Mesendoderm (in vitro differentiated cells): ENCODE data around the gene PPP2R2C.
A peak's percentile ranks its signal among the peaks of the same experiment; 100 is the strongest.

Source experiments
- DNase-seq: peaks from one replicate; pipeline ENCODE4 v3.0.0; 2013
- H2AK5ac ChIP-seq: 2 replicates; pipeline ENCODE4 v1.6.1; 2013; ENCODE audit warnings: low read length, inconsistent platforms
- H2BK120ac ChIP-seq: 2 replicates; pipeline ENCODE4 v1.6.1; 2013; ENCODE audit warnings: low read depth, mild to moderate bottlenecking, low read length, moderate library complexity, mixed read lengths
- H2BK15ac ChIP-seq: replicated peaks from 2 replicates; pipeline ENCODE4 v1.6.1; 2013; ENCODE audit warnings: low read depth, mild to moderate bottlenecking, moderate library complexity
- H2BK5ac ChIP-seq: 2 replicates; pipeline ENCODE4 v1.6.1; 2013; ENCODE audit warnings: low read length, inconsistent platforms
- H3K18ac ChIP-seq: 2 replicates; pipeline ENCODE4 v1.6.1; 2013; ENCODE audit warnings: mild to moderate bottlenecking, low read length, mixed read lengths
- H3K23ac ChIP-seq: one replicate; pipeline ENCODE4 v1.6.1; 2013; ENCODE audit warnings: low read length
- H3K27ac ChIP-seq: 2 replicates; pipeline ENCODE4 v1.5.1; 2013; ENCODE audit warnings: low read depth, mild to moderate bottlenecking, inconsistent platforms, low read length, moderate library complexity
- H3K27me3 ChIP-seq: 2 replicates; pipeline ENCODE4 v1.6.1; 2013; ENCODE audit warnings: low read length, control low read depth, mild to moderate bottlenecking, inconsistent platforms; ENCODE audit not compliant: insufficient read depth, poor library complexity
- H3K36me3 ChIP-seq: 2 replicates; pipeline ENCODE4 v1.6.1; 2013; ENCODE audit warnings: low read length, inconsistent platforms; ENCODE audit not compliant: control insufficient read depth, insufficient read depth
- H3K4ac ChIP-seq: one replicate; pipeline ENCODE4 v1.6.1; 2013; ENCODE audit warnings: low read depth, mild to moderate bottlenecking, low read length, moderate library complexity
- H3K4me1 ChIP-seq: 2 replicates; pipeline ENCODE4 v1.6.1; 2013; ENCODE audit warnings: low read depth, low read length, inconsistent platforms; ENCODE audit not compliant: control insufficient read depth
- H3K4me2 ChIP-seq: 2 replicates; pipeline ENCODE4 v1.6.1; 2013; ENCODE audit warnings: low read length
- H3K4me3 ChIP-seq: 2 replicates; pipeline ENCODE4 v1.5.1; 2013; ENCODE audit warnings: mild to moderate bottlenecking, low read length
- H3K56ac ChIP-seq: one replicate; pipeline ENCODE4 v1.6.1; 2013; ENCODE audit warnings: low read length
- H3K79me1 ChIP-seq: 2 replicates; pipeline ENCODE4 v1.6.1; 2013; ENCODE audit warnings: low read length, inconsistent platforms
- H3K79me2 ChIP-seq: 2 replicates; pipeline ENCODE4 v1.6.1; 2013; ENCODE audit warnings: mild to moderate bottlenecking, low read length; ENCODE audit not compliant: control insufficient read depth, insufficient read depth
- H3K9ac ChIP-seq: 2 replicates; pipeline ENCODE4 v1.6.1; 2013; ENCODE audit warnings: low read length, inconsistent platforms
- H4K5ac ChIP-seq: one replicate; pipeline ENCODE4 v1.6.1; 2013; ENCODE audit warnings: low read length
- H4K8ac ChIP-seq: one replicate; pipeline ENCODE4 v1.6.1; 2013; ENCODE audit warnings: low read depth, mild to moderate bottlenecking, control low read depth, low read length, moderate library complexity
- WGBS: extraction: QIAGEN DNeasy Blood & Tissue Kit; methylation state at CpG from one replicate; pipeline ENCODE4 v1.1.7; 2013; ENCODE audit warnings: low lambda C conversion rate, missing lambda C conversion rate; ENCODE audit not compliant: insufficient coverage; ENCODE audit errors: extremely low coverage; 5-methylcytosine and 5-hydroxymethylcytosine counted together

The PPP2R2C gene

DNA sequence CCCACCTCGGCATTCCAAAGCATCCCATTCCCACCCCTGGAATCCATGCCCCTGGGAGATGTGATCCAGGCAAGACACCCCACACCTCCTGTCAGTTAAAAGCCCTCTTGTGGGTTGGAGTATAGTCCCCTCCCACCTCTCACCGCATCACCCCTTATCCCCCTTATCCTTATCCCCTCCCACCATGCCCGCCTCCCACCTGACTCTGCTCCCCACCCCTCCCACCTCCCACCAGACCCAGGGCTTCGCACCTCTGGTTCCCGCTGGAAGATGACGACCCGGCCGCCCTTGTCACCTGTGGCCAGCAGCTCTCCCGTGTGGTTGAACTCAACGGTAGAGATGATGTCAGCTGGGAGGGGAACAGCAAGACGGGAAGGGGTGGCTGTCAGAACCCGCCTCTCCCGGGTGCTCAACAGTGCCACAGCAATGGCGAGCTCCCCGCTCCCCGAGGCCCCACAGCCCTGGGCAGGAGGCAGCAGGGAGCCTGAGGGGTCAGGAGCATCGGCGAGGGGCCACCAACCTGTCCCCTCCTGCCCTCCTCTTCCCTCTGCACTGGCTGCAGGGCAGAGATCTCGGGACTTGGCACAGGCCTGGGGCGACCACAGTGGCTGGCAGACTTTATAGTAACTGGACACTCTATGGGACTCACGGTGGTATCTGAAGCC is 91.5 kb downstream of the PPP2R2C start:
- Histone ChIP-seq H3K79me1 (no peaks in the 10 kb centered on the region), H2BK120ac (no peak overlapping the region), H4K5ac (no peak overlapping the region), H3K18ac (no peak overlapping the region), H2BK5ac (no peak overlapping the region), H3K4me2 (no peak overlapping the region), H3K27me3 (no peaks in the 10 kb centered on the region), H3K36me3 (no peaks in the 10 kb centered on the region), H3K27ac (no peak overlapping the region), H3K9ac (no peak overlapping the region), H2AK5ac (no peak overlapping the region), H4K8ac (no peak overlapping the region), H3K23ac (no peak overlapping the region), H3K4me3 (no peak overlapping the region), H3K4me1 (no peaks in the 10 kb centered on the region), H3K4ac (no peak overlapping the region), H3K56ac (no peak overlapping the region), H3K79me2 (no peaks in the 10 kb centered on the region), H2BK15ac (no peak overlapping the region)
- no peak for DNase-seq
- no CpG with 5 or more reads among the region's 21 CpGs for WGBS

DNA sequence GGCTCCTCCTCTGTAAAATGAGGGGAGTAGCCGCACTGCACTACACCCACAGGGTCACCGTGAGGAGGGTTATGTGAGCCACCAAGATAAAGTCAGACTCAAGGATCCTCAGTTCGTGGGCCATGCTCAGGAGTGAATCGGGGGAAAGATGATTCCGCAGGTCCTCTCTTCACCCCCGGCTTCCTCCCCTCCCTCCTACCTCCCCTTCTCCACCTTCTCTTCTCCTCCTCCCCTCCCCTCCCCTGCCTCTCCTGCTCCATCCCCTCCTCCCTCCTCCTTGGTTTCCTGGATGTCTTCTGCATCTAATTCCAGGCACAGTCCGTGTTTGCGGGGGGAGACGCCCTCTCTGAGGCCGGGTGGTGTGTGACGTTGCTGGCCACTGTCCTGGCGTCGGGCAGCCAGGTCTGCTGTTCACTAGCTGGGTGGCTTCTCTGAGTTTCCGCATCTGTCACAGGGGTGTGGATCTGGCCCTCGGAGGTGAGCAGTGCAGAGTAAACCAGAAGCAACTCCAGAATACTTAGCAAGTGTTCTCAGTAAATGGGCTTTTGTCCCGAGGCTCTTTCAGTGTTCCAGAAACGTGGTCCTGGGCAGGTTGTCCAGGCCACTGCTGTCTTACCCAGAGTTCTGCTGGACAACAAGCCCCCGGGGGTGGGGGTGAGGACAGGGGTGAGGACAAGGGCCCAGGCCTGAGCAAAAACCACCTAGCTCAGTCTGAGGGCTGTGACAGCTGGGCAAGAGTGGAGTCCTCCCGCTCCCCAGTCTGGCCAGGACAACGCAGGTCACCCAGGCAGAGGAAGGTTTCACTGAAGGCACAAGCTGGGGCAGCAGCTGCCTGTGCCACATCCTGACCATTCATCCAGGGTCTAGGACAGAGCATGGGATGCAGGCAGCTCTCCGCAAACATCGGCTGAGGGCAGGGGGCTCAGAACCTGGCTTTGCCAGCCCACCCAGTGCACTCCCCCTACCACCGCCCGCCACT is 92.4 kb downstream of the PPP2R2C start:
- Histone ChIP-seq H3K27me3 (no peaks in the 10 kb centered on the region), H2AK5ac (no peak overlapping the region), H3K79me2 (no peaks in the 10 kb centered on the region), H2BK120ac (no peak overlapping the region), H3K4me1 (no peaks in the 10 kb centered on the region), H4K5ac (no peak overlapping the region), H3K4me3 (no peak overlapping the region), H3K79me1 (no peaks in the 10 kb centered on the region), H3K4me2 (no peak overlapping the region), H4K8ac (no peak overlapping the region), H3K36me3 (no peaks in the 10 kb centered on the region), H2BK15ac (no peak overlapping the region), H3K56ac (no peak overlapping the region), H3K9ac (no peak overlapping the region), H3K27ac (no peak overlapping the region), H3K18ac (no peak overlapping the region), H2BK5ac (no peak overlapping the region), H3K23ac (no peak overlapping the region), H3K4ac (no peak overlapping the region)
- WGBS, result no CpG with 5 or more reads among the region's 24 CpGs
- peak; percentile 21 for DNase-seq

DNA sequence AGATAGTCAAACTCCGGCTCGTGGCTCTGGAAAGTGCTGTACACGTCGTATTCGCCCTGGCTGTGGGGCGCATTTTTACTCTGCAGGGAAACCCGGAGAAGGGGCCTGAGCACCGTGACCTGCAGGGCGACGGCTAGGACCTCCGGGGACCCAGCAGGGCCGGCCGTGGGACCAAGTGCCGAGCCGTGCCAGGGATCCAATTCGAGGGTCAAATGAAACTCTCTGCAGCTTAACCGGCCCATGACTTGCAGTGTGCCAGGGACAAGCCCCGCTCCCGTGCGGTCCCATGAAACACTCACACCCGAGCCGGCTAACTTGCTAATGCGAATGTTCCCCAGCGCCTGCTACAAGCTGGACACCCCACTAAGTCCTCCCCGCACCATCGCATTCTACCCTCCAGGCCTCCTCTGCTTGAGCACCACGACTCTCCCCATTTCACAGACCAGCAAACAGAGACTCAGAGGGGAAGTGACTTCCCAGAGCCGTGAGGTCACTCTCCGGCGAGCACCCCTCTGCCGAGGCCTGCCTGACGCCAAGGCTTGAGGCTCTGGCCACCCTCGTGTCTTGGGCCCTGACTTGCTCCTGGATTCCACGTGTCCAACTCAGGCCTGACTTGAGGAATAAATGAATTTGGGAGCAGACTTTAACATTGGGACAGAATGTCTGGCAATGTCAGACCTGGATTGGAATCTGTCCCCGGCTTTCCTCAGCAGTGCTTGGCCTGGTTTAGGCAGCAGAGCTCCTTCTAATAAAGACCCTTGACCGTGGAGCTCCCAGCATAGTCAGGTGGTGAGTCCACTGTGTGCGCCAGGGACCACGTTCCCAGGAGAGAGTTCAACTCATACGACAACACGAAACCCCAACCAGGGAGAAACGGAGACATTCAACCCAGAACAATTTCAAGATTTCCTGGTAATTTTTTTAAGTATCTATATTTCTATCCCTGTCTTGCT is 93.6 kb downstream of the PPP2R2C start:
- Histone ChIP-seq H4K8ac (no peak overlapping the region), H3K27ac (no peak overlapping the region), H3K23ac (no peak overlapping the region), H2AK5ac (no peak overlapping the region), H3K56ac (no peak overlapping the region), H3K4me1 (no peaks in the 10 kb centered on the region), H3K79me2 (no peaks in the 10 kb centered on the region), H3K4me3 (no peak overlapping the region), H3K79me1 (no peaks in the 10 kb centered on the region), H2BK5ac (no peak overlapping the region), H3K9ac (no peak overlapping the region), H3K4me2 (no peak overlapping the region), H3K18ac (no peak overlapping the region), H4K5ac (no peak overlapping the region), H3K27me3 (no peaks in the 10 kb centered on the region), H2BK120ac (no peak overlapping the region), H3K36me3 (no peaks in the 10 kb centered on the region), H3K4ac (no peak overlapping the region), H2BK15ac (no peak overlapping the region)
- no peak for DNase-seq
- WGBS, result no CpG with 5 or more reads among the region's 41 CpGs

DNA sequence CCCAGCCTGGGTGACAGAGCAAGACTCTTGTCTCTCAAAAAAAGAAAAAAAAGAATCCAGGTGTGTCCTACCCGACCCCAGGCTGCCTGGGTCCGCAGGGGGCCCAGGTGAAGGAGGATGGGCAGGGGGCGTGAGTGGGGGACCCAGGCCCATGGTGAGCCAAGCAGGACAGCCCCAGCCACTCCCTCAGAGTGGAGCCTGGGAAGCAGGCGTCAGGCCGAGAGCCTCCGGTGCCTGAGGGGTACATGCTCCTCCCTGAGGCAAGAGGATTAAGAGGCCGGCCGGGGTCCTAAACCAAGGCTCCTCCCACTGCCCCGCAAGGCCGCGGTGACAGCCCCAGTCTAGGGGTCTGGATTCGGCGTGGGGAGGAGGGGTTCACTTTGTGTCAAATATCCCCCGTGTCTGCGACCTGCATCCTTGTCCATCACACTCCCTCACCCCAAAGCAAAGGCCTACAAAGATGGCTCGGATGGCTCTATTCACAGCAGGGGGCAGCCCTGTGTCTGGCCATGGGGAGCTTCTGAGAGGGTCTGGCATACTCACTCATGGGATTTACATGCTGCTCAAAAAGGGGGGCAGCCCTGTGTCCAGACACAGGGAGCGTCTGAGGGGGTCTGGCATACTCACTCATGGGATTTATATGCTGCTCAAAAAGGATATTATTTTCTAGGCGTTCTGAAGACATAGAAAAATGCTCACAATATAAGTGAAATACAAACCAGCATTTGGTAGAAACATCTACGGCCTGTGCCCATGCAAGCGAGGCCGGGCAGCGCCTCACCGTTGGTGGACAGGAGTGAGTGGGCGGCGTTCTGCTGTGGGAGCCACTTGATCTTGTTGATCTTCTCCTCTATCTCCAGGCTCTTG is 94.6 kb downstream of the PPP2R2C start:
- Histone ChIP-seq H3K27ac (no peak overlapping the region), H3K27me3 (no peaks in the 10 kb centered on the region), H4K5ac (no peak overlapping the region), H3K9ac (no peak overlapping the region), H3K4ac (no peak overlapping the region), H3K23ac (no peak overlapping the region), H2AK5ac (no peak overlapping the region), H3K79me1 (no peaks in the 10 kb centered on the region), H4K8ac (no peak overlapping the region), H3K4me2 (no peak overlapping the region), H3K79me2 (no peaks in the 10 kb centered on the region), H2BK120ac (no peak overlapping the region), H3K56ac (no peak overlapping the region), H3K4me1 (no peaks in the 10 kb centered on the region), H3K18ac (no peak overlapping the region), H3K36me3 (no peaks in the 10 kb centered on the region), H2BK15ac (no peak overlapping the region), H3K4me3 (no peak overlapping the region), H2BK5ac (no peak overlapping the region)
- no CpG with 5 or more reads among the region's 25 CpGs for WGBS
- DNase-seq, result no peak
